SK-N-SH treated with all-trans-retinoic acid at 6 μM for 48 hours (cell line): ENCODE measurements around the gene KLHL1.

Experiments used
- ATAC-seq: fragments of 200-7000 bp; cut with Tn5 transposase; 3 replicates; pipeline ENCODE4 v1.9.1; 2020; ENCODE audit warnings: mild to moderate bottlenecking, moderate library complexity
- ARNTL ChIP-seq: fragments of 450-650 bp; formaldehyde crosslinking; IDR thresholded peaks from 2 replicates; pipeline ENCODE4 v1.5.0; 2020; ENCODE audit warnings: low read depth, mild to moderate bottlenecking, moderate library complexity, borderline replicate concordance
- BACH2 ChIP-seq: fragments of 250-450 bp; sonication (Bioruptor Pico); IDR thresholded peaks from 2 replicates; pipeline ENCODE4 v1.9.0; 2021; ENCODE audit warnings: mild to moderate bottlenecking, borderline replicate concordance
- ESRRG ChIP-seq: fragments of 250-450 bp; sonication (Bioruptor Pico); IDR thresholded peaks from 2 replicates; pipeline ENCODE4 v1.6.1; 2021; ENCODE audit warnings: mild to moderate bottlenecking
- GLIS3 ChIP-seq: fragments of 250-450 bp; sonication (Bioruptor Pico); IDR thresholded peaks from 2 replicates; pipeline ENCODE4 v1.5.0; 2020; ENCODE audit warnings: mild to moderate bottlenecking, moderate library complexity
- ISL1 ChIP-seq: fragments of 250-450 bp; sonication (Bioruptor Pico); IDR thresholded peaks from 2 replicates; pipeline ENCODE4 v2.1.2; 2022; ENCODE audit warnings: mild to moderate bottlenecking, moderate library complexity
- RARB ChIP-seq: fragments of 250-450 bp; sonication (Bioruptor Pico); IDR thresholded peaks from 2 replicates; pipeline ENCODE4 v1.8.0; 2021; ENCODE audit warnings: mild to moderate bottlenecking, moderate library complexity
- SNAI2 ChIP-seq: fragments of 250-450 bp; sonication (Bioruptor Pico); IDR thresholded peaks from 2 replicates; pipeline ENCODE4 v1.5.0; 2020; ENCODE audit warnings: mild to moderate bottlenecking, moderate library complexity
- TCF4 ChIP-seq: fragments of 250-450 bp; sonication (Bioruptor Pico); IDR thresholded peaks from 2 replicates; pipeline ENCODE4 v1.8.0; 2021; ENCODE audit warnings: mild to moderate bottlenecking, moderate library complexity, borderline replicate concordance
- TOX ChIP-seq: fragments of 250-450 bp; sonication (Bioruptor Pico); IDR thresholded peaks from 2 replicates; pipeline ENCODE4 v1.8.0; 2021; ENCODE audit warnings: mild to moderate bottlenecking, moderate library complexity, borderline replicate concordance
- ZC3H10 ChIP-seq: fragments of 250-450 bp; sonication (Bioruptor Pico); IDR thresholded peaks from 2 replicates; pipeline ENCODE4 v1.5.1; 2021; ENCODE audit warnings: mild to moderate bottlenecking, moderate library complexity
- ZFP3 ChIP-seq: fragments of 250-450 bp; sonication (Bioruptor Pico); IDR thresholded peaks from 2 replicates; pipeline ENCODE4 v1.5.0; 2020; ENCODE audit warnings: mild to moderate bottlenecking, moderate library complexity
- ZFP30 ChIP-seq: fragments of 450-650 bp; formaldehyde crosslinking; IDR thresholded peaks from 2 replicates; pipeline ENCODE4 v1.5.0; 2022; ENCODE audit warnings: mild to moderate bottlenecking, moderate library complexity
- ZNF565 ChIP-seq: fragments of 450-650 bp; formaldehyde crosslinking; conservative IDR thresholded peaks from 2 replicates; pipeline ENCODE4 v1.5.0; 2020; ENCODE audit warnings: low read depth, mild to moderate bottlenecking, moderate library complexity
- ZNF70 ChIP-seq: fragments of 450-650 bp; formaldehyde crosslinking; IDR thresholded peaks from 2 replicates; pipeline ENCODE4 v1.5.0; 2020; ENCODE audit warnings: mild to moderate bottlenecking, moderate library complexity
- ZNF8 ChIP-seq: fragments of 450-650 bp; formaldehyde crosslinking; IDR thresholded peaks from 2 replicates; pipeline ENCODE4 v1.5.0; 2020; ENCODE audit warnings: mild to moderate bottlenecking, moderate library complexity
- TF ChIP-seq, protein P1 (sequence below): fragments of 250-450 bp; sonication (Bioruptor Pico); IDR thresholded peaks from 2 replicates; pipeline ENCODE4 v1.5.1; 2021; ENCODE audit warnings: mild to moderate bottlenecking, moderate library complexity
- TF ChIP-seq, protein P2 (sequence below): fragments of 250-450 bp; sonication (Bioruptor Pico); IDR thresholded peaks from 2 replicates; pipeline ENCODE4 v1.8.0; 2021; ENCODE audit warnings: low read depth, mild to moderate bottlenecking, moderate library complexity, borderline replicate concordance
- TF ChIP-seq, protein P3 (sequence below): fragments of 250-450 bp; sonication (Bioruptor Pico); IDR thresholded peaks from 2 replicates; pipeline ENCODE4 v1.8.0; 2020; ENCODE audit warnings: mild to moderate bottlenecking, moderate library complexity, borderline replicate concordance

Gene KLHL1

DNA sequence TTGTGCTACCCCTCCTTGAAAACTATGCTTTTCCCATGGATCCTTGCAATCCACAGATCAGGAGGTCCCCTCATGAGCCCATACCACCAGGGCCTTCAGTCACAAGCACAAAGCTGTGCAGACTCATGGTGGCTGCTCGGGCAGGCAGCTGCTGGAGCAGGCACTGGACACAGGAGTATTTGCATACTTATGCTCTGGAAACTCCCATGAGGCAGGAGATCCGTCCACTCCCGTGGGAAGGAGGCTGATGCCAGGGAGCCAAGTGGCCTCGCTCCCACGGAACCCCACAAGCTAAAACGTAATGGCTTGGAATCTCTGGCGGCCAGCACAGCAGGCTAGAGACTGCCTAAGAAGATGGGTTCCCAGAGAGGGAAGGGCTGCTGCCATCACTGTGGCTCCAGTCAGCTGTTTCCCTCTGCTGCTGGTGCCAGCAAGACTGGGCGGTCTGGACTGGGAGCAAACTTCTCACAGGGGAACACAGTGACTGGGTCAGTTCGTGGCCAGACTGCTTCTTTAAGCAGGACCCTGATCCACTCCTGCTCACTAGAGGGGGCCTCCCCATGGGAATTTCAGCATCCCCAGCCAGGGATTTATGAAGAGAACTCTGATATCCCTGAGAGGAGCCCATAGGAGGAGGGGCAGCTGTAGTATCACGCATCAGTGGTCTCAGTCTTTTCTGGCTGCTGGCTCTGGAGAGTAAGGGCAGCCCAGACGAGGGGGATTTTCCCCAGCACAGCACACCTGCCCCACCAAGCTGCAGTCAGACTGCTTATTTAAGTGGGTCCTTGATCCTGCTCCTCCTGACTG, 370.9 kb downstream of the KLHL1 start:
- no peak for ATAC-seq

DNA sequence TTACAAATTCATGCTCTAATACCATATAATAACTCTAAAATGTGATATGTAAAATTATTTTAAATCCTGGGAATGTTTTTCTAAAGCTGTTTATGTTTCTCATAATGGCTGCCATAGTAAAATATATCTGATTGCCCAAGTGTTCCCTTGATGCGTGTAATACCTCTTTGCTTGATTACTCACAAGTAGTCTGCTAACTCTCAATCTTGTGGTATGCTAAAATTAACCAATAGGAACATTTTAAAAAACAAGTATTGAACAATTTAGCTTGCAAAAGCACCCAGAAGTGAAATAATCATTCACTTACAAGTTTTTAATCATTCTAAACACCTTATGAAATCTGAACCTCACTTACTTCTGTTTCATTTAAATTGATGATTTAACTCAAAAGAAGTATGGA, 386.6 kb downstream of the KLHL1 start:
- ATAC-seq = no peak
- TF ChIP-seq RARB (no peak), BACH2 (no peak)
- TF ChIP-seq, all 23 proteins: peak for 0

More for the DNA sequence above, 370.9 kb downstream of the KLHL1 start:
- TF ChIP-seq TCF4 = no peak

DNA sequence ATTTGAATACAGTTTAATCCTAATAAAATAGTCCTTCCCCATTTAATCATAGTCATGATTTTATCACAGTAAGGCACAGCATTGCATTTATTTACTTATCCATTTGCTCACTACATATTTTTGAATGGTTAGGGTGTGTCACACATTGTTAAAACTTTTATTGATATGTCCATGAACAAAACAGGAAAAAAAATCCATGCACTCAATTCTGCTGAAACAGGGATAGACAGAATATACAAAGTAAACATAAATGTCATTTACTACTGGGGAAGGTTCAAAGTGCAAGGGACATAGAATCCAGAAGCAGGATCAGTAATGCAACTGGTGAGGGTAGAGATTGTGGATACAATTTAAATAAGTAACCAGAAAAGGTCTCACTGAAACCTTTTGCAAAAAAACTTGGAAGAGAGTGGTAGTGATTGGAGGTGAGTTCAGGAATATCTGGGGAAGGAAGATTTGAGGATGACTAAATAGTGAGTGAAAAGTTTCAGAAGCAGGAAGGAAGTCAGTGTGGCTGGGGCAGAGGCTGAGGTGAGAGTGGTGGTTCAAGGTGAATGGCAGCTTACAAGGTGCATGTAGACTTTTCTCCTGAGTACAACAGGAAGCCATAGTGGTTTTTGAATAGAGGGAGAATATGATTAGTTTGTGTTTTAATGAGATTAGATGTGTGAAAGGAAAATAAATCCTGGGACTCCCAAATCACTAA, 387.8 kb downstream of the KLHL1 start:
- ATAC-seq = no peak
- TF ChIP-seq ZC3H10 (no peak), ZNF70 (CRISPR knock-in tag) (no peak), TOX (no peak), BACH2 (no peak), ZFP3 (CRISPR knock-in tag) (no peak), GLIS3 (CRISPR knock-in tag) (no peak)
- TF ChIP-seq, protein P1, sequence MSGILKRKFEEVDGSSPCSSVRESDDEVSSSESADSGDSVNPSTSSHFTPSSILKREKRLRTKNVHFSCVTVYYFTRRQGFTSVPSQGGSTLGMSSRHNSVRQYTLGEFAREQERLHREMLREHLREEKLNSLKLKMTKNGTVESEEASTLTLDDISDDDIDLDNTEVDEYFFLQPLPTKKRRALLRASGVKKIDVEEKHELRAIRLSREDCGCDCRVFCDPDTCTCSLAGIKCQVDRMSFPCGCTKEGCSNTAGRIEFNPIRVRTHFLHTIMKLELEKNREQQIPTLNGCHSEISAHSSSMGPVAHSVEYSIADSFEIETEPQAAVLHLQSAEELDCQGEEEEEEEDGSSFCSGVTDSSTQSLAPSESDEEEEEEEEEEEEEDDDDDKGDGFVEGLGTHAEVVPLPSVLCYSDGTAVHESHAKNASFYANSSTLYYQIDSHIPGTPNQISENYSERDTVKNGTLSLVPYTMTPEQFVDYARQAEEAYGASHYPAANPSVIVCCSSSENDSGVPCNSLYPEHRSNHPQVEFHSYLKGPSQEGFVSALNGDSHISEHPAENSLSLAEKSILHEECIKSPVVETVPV (CRISPR knock-in tag) = no peak
- TF ChIP-seq, protein P2, sequence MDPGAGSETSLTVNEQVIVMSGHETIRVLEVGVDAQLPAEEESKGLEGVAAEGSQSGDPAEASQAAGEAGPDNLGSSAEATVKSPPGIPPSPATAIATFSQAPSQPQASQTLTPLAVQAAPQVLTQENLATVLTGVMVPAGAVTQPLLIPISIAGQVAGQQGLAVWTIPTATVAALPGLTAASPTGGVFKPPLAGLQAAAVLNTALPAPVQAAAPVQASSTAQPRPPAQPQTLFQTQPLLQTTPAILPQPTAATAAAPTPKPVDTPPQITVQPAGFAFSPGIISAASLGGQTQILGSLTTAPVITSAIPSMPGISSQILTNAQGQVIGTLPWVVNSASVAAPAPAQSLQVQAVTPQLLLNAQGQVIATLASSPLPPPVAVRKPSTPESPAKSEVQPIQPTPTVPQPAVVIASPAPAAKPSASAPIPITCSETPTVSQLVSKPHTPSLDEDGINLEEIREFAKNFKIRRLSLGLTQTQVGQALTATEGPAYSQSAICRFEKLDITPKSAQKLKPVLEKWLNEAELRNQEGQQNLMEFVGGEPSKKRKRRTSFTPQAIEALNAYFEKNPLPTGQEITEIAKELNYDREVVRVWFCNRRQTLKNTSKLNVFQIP (CRISPR knock-in tag) = no peak

DNA sequence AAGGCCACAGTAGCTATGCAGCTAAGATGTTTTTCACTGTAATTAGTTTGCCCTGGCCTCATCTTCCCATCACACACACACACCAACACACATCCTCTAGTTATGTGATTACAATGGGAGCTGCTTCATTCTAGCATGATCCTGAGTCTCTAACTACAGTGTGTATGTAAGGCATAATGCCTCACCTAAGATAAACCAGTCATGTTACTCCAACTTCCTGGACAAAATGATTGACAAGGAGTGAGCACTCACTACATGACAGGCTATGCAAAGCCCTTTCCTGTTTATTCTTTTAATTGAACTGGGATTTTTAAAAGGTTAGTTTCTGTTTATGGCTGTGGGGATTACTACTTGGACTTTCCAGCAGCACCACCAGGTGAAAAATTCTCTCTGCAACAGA, 401.4 kb downstream of the KLHL1 start:
- TF ChIP-seq ESRRG (CRISPR knock-in tag) = no peak
- TF ChIP-seq TCF4 = no peak
- no peak for TF ChIP-seq ZNF70 (CRISPR knock-in tag)
- TF ChIP-seq, protein P1 (CRISPR knock-in tag) = no peak
- TF ChIP-seq ZFP3 (CRISPR knock-in tag) = no peak
- TF ChIP-seq, protein P3, sequence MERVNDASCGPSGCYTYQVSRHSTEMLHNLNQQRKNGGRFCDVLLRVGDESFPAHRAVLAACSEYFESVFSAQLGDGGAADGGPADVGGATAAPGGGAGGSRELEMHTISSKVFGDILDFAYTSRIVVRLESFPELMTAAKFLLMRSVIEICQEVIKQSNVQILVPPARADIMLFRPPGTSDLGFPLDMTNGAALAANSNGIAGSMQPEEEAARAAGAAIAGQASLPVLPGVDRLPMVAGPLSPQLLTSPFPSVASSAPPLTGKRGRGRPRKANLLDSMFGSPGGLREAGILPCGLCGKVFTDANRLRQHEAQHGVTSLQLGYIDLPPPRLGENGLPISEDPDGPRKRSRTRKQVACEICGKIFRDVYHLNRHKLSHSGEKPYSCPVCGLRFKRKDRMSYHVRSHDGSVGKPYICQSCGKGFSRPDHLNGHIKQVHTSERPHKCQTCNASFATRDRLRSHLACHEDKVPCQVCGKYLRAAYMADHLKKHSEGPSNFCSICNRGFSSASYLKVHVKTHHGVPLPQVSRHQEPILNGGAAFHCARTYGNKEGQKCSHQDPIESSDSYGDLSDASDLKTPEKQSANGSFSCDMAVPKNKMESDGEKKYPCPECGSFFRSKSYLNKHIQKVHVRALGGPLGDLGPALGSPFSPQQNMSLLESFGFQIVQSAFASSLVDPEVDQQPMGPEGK (CRISPR knock-in tag) = no peak
- no peak for TF ChIP-seq SNAI2 (CRISPR knock-in tag)
- no peak for TF ChIP-seq BACH2
- no peak for TF ChIP-seq ARNTL (CRISPR knock-in tag)
- no peak for ATAC-seq

DNA sequence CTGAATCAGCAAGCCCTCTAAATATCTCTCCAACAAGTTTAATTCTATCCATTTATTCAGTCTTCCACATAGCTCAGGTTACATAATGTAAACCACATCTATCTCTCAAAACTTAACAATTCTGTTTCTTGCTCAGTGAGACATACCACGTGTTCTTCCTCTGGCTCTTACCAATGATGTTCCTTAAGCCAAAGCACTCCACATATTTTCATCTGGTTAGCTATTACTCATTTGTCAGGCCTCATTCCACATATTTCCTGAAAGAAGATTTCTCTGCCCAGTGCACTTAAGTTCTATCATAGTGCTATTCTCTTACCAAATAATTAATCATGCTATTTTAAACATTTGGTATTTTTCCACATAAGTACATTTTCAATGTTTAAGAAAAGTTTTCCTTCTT, 403.9 kb downstream of the KLHL1 start:
- TF ChIP-seq ZFP30 (CRISPR knock-in tag) (no peak), ISL1 (CRISPR knock-in tag) (peak; percentile 68), TOX (0 out of 2 replicates have a peak, but pooled peaks have one; percentile 36)
- peak; percentile 98 for ATAC-seq

DNA sequence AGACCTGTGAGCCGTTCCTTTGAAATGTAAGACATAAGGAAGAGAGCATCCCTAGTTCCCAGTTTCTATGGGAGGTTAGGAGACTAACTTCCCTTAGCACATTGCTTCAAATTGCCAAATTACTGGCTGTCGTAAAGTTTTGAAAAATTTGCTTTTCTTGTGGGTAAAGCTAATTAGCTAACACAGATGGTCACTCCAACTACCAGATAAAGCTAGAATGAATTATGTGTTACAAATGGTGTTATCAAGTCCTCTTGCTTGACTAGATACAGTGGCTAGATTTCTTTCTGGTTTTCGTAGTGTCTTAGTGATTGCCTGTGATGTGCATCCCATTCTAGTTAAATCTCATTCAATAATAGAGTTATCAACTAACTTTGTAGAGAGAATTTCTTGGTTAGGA, 417.3 kb downstream of the KLHL1 start:
- ATAC-seq = no peak
- TF ChIP-seq RARB = no peak
- TF ChIP-seq, protein P2 (CRISPR knock-in tag) = no peak
- no peak for TF ChIP-seq TOX
- TF ChIP-seq ZNF565 (CRISPR knock-in tag) = no peak
- TF ChIP-seq ISL1 (CRISPR knock-in tag) = no peak
- TF ChIP-seq SNAI2 (CRISPR knock-in tag) = no peak
- TF ChIP-seq ZNF8 (CRISPR knock-in tag) = no peak
- TF ChIP-seq, protein P3 (CRISPR knock-in tag) = no peak
